Esophagus muscularis mucosa (tissue), 4 donors: ENCODE results near the gene C21orf58. TPM values are rescaled to one million over a fixed set of nuclear protein-coding genes. Genes with fewer than 3 reads are reported as not detected.

Source experiments
- DNase-seq: peaks from one replicate; pipeline ENCODE4 v3.0.0-alpha.2; 2017; ENCODE audit errors: extremely low spot score
- H3K27ac ChIP-seq, 4 donors: fragments of 200-600 bp; sonication (generic); replicated peaks in 1 of 4; 1 replicate in 3 of 4; 2 replicates in 1 of 4; pipeline ENCODE4 v1.5.1; 2016 to 2019; ENCODE audit warnings: mild to moderate bottlenecking in 1 of 4
- H3K27me3 ChIP-seq, 4 donors: fragments of 200-600 bp; sonication (generic); one replicate each; pipeline versions ENCODE4 v1.5.1 to v1.6.0; 2016 to 2019
- H3K36me3 ChIP-seq, 4 donors: fragments of 200-600 bp; sonication (generic); one replicate each; pipeline ENCODE4 v1.5.1; 2016 to 2019
- H3K4me1 ChIP-seq, 4 donors: fragments of 200-600 bp; sonication (generic); one replicate each; pipeline ENCODE4 v1.5.1; 2016 to 2019
- H3K4me3 ChIP-seq, 4 donors: fragments of 200-600 bp; sonication (generic); 1 replicate in 2 of 4; 2 replicates in 2 of 4; pipeline ENCODE4 v1.5.1; 2016 to 2019; ENCODE audit warnings: mild to moderate bottlenecking in 4 of 4, moderate library complexity in 1 of 4
- H3K9me3 ChIP-seq, 4 donors: fragments of 200-600 bp; sonication (generic); 1 replicate in 3 of 4; 2 replicates in 1 of 4; pipeline ENCODE4 v1.5.1; 2016 to 2019
- EP300 ChIP-seq: sonication (generic); formaldehyde crosslinking; IDR thresholded peaks from one replicate; pipeline ENCODE4 v1.6.1; 2017; ENCODE audit warnings: antibody characterized with exemption
- POLR2A ChIP-seq: fragments of 450-650 bp; IDR thresholded peaks from one replicate; pipeline ENCODE4 v1.6.1; 2017; ENCODE audit warnings: antibody characterized with exemption, moderate library complexity, mild to moderate bottlenecking, low read depth
- POLR2AphosphoS5 ChIP-seq, 2 donors: sonication (generic); formaldehyde crosslinking; IDR thresholded peaks; one replicate each; pipeline ENCODE4 v1.6.1; 2017; ENCODE audit warnings: antibody characterized with exemption in 2 of 2
- whole genome bisulfite sequencing: methylation state at CpG from one replicate; pipeline ENCODE4 v1.1.5; 2018; 5-methylcytosine and 5-hydroxymethylcytosine counted together
- intact Hi-C: fragments of 100-400 bp; cut with DNase I; formaldehyde crosslinking; loops from one replicate; pipeline ENCODE4 v1.15.1; 2023
- total RNA-seq, 4 donors: library from RNA; depleted of rRNA; stranded (reverse); fragments of >200 nt; gene quantifications; one replicate each; pipeline versions ENCODE4 v1.1.0 to v1.2.1, GENCODE V29; 2016
- TF ChIP-seq, protein P1 (sequence below), 3 experiments: fragments of 200-600 bp in 2 of 3; fragments of 450-650 bp in 1 of 3; sonication (generic) in 2 of 3; IDR thresholded peaks; one replicate each; pipeline ENCODE4 v1.5.1; 2017 to 2019; ENCODE audit warnings: antibody characterized with exemption in 3 of 3, mild to moderate bottlenecking in 2 of 3, moderate library complexity in 1 of 3

Gene C21orf58
- total RNA-seq, 4 donors from 2014 or later = 0.50 to 2.5 (median 1.7) TPM

DNA sequence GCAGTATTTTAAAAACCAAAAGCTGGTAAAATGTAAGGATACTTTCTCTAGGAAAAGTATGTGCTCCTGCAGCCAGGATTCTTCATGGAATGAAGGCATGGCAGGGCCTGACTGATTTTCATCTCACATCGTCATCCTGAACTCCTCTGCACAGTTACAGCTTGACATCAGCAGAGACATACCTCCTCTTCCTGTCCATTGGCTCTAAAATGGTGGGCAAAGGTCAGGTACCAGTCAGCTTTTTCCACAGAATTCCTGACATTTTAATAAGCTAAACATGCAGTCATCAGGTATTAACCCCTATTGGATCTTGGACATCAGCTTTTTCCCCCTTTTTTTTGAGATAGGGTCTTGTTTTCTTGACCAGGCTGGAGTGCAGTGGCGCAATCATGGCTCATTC is 6.1 kb upstream of the C21orf58 start:
- peaks cover 6 to 15% (median 12%) of the 10 kb centered on the region in 4 donors for H3K4me1 ChIP-seq
- intact Hi-C loops = loop anchor here (5.0 to 10.0 kb wide), 3 partner anchors 125 to 355 kb away; partner anchors contain the start of gene DIP2A
- no peak for DNase-seq
- no peak overlapping the region for H3K27ac ChIP-seq
- TF ChIP-seq EP300 (no peak), POLR2AphosphoS5 (IDR thresholded peaks at IDR 0.05) (no peak), POLR2A (no peak)
- TF ChIP-seq, protein P1, sequence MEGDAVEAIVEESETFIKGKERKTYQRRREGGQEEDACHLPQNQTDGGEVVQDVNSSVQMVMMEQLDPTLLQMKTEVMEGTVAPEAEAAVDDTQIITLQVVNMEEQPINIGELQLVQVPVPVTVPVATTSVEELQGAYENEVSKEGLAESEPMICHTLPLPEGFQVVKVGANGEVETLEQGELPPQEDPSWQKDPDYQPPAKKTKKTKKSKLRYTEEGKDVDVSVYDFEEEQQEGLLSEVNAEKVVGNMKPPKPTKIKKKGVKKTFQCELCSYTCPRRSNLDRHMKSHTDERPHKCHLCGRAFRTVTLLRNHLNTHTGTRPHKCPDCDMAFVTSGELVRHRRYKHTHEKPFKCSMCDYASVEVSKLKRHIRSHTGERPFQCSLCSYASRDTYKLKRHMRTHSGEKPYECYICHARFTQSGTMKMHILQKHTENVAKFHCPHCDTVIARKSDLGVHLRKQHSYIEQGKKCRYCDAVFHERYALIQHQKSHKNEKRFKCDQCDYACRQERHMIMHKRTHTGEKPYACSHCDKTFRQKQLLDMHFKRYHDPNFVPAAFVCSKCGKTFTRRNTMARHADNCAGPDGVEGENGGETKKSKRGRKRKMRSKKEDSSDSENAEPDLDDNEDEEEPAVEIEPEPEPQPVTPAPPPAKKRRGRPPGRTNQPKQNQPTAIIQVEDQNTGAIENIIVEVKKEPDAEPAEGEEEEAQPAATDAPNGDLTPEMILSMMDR (IDR thresholded peaks at IDR 0.05) = no peak
- 83% methylated on average over 2 of the region's 2 CpGs for WGBS
- H3K36me3 ChIP-seq = peaks cover 1 to 53% (median 39%) of the 10 kb centered on the region in 4 donors
- H3K4me3 ChIP-seq = no peak overlapping the region
- no peaks in the 10 kb centered on the region for H3K9me3 ChIP-seq
- no peaks in the 10 kb centered on the region for H3K27me3 ChIP-seq

- intact Hi-C loops = loop anchor here (5.0 to 10.0 kb wide), 3 partner anchors 127 to 353 kb away; partner anchors contain the start of gene DIP2A
- WGBS = 83% methylated on average over 5 of the region's 5 CpGs
- Histone ChIP-seq H3K4me3 (no peak overlapping the region), H3K27me3 (no peaks in the 10 kb centered on the region), H3K9me3 (no peaks in the 10 kb centered on the region), H3K4me1 (peaks cover 8 to 17% (median 14%) of the 10 kb centered on the region in 4 donors), H3K27ac (no peak overlapping the region), H3K36me3 (peaks cover 0 to 40% (median 33%) of the 10 kb centered on the region in 4 donors)
- DNase-seq = no peak
- TF ChIP-seq POLR2A (no peak), POLR2AphosphoS5 (IDR thresholded peaks at IDR 0.05) (no peak), EP300 (no peak)
- TF ChIP-seq, protein P1 (IDR thresholded peaks at IDR 0.05) = no peak
These were observed 4.5 kb upstream of the C21orf58 start for GRCh38 chr21:46328151-46328550.

GRCh38 chr21:46327711-46328110 is 4.0 kb upstream of the C21orf58 start:
- TF ChIP-seq POLR2A = no peak
- TF ChIP-seq, protein P1 (IDR thresholded peaks at IDR 0.05) = no peak
- no peak for TF ChIP-seq POLR2AphosphoS5 (IDR thresholded peaks at IDR 0.05)
- no peak for TF ChIP-seq EP300
- Histone ChIP-seq H3K27me3 (no peaks in the 10 kb centered on the region), H3K4me1 (peaks cover 12 to 21% (median 18%) of the 10 kb centered on the region in 4 donors), H3K4me3 (no peak overlapping the region), H3K36me3 (peaks cover 0 to 40% (median 33%) of the 10 kb centered on the region in 4 donors), H3K9me3 (no peaks in the 10 kb centered on the region), H3K27ac (no peak overlapping the region)
- intact Hi-C loops = loop anchor here (5.0 to 10.0 kb wide), 3 partner anchors 127 to 353 kb away; partner anchors contain the start of gene DIP2A
- no peak for DNase-seq
- WGBS = 79% methylated on average over 4 of the region's 4 CpGs

- Histone ChIP-seq H3K9me3 (no peaks in the 10 kb centered on the region), H3K4me1 (peaks cover 18 to 31% (median 28%) of the 10 kb centered on the region in 4 donors), H3K27ac (peak overlapping the region in 3 of 4 donors; percentile 99 to 100 (median 99)), H3K4me3 (no peak overlapping the region), H3K36me3 (peaks cover 0 to 40% (median 26%) of the 10 kb centered on the region in 4 donors), H3K27me3 (no peaks in the 10 kb centered on the region)
- TF ChIP-seq POLR2AphosphoS5 (IDR thresholded peaks at IDR 0.05) = no peak
- TF ChIP-seq, protein P1 (IDR thresholded peaks at IDR 0.05) = no peak
- TF ChIP-seq EP300 = no peak
- no peak for TF ChIP-seq POLR2A
- 94% methylated on average over 15 of the region's 15 CpGs for WGBS
- no peak for DNase-seq
- intact Hi-C loops = loop anchor here (5.0 to 10.0 kb wide), 3 partner anchors 129 to 351 kb away; partner anchors contain the start of gene DIP2A
These were observed 2.5 kb upstream of the C21orf58 start for GRCh38 chr21:46326110-46326703.
